Measurements from ENCODE around the gene PNLDC1. TPM values are rescaled to one million over a fixed set of nuclear protein-coding genes. Genes with fewer than 3 reads are reported as not detected.

PNLDC1 gene
- total and polyA plus RNA-seq, 9 of the 15 experiments (the other 6 are each of a cell fraction or from before 2014, with no cell fraction given): 0.12 TPM; not detected in 8

DNA sequence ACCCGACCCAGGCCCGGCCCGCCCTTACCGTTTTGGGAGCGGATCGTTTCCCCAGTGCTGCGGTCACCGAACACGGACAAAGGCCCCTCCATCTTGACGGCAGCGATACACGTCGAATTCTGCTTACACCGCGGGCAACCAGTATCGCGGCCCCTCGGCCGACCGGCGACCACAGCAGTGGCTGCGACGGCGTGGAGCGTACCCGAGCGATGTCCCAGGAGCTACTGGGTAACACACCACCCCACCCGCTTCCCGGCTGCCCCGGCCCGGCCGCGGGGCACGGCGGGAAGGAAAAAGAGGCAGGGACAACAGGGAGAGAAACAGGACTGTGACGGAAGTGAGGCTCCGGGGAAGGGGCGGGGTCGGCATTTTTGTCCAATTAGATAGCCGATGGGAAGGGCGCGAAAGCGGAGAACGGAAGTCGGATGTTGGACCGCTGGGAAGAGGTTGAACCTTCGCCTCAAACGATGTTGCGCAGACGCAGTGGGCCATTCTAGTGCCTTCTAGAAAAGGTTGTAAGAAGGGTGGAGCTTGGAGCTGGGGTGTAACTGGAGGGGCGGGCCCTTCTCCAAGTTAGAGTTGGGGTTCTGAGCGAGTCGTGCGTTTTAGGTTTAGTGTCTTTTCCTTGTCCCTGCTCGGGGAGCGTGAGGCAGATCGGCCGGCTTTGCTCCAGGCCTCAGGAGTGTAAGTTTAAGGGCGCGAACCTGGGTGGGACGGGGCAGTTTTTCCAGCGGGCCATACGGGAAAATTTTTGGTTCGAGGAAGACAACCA lies 10.5 kb upstream of the PNLDC1 start, which contains the start of gene TCP1 (continued):
- TF ChIP-seq, protein P1, sequence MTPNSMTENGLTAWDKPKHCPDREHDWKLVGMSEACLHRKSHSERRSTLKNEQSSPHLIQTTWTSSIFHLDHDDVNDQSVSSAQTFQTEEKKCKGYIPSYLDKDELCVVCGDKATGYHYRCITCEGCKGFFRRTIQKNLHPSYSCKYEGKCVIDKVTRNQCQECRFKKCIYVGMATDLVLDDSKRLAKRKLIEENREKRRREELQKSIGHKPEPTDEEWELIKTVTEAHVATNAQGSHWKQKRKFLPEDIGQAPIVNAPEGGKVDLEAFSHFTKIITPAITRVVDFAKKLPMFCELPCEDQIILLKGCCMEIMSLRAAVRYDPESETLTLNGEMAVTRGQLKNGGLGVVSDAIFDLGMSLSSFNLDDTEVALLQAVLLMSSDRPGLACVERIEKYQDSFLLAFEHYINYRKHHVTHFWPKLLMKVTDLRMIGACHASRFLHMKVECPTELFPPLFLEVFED (CRISPR knock-in tag; conservative IDR thresholded peaks at IDR 0.05): 0 out of 2 replicates have a peak, but pooled peaks have one; percentile 31
- TF ChIP-seq, protein P2, sequence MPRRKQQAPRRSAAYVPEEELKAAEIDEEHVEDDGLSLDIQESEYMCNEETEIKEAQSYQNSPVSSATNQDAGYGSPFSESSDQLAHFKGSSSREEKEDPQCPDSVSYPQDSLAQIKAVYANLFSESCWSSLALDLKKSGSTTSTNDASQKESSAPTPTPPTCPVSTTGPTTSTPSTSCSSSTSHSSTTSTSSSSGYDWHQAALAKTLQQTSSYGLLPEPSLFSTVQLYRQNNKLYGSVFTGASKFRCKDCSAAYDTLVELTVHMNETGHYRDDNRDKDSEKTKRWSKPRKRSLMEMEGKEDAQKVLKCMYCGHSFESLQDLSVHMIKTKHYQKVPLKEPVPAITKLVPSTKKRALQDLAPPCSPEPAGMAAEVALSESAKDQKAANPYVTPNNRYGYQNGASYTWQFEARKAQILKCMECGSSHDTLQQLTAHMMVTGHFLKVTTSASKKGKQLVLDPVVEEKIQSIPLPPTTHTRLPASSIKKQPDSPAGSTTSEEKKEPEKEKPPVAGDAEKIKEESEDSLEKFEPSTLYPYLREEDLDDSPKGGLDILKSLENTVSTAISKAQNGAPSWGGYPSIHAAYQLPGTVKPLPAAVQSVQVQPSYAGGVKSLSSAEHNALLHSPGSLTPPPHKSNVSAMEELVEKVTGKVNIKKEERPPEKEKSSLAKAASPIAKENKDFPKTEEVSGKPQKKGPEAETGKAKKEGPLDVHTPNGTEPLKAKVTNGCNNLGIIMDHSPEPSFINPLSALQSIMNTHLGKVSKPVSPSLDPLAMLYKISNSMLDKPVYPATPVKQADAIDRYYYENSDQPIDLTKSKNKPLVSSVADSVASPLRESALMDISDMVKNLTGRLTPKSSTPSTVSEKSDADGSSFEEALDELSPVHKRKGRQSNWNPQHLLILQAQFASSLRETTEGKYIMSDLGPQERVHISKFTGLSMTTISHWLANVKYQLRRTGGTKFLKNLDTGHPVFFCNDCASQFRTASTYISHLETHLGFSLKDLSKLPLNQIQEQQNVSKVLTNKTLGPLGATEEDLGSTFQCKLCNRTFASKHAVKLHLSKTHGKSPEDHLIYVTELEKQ (CRISPR knock-in tag; IDR thresholded peaks at IDR 0.05): peak; percentile 25; the same call in 1 of the 2 replicates
- TF ChIP-seq, protein P3, sequence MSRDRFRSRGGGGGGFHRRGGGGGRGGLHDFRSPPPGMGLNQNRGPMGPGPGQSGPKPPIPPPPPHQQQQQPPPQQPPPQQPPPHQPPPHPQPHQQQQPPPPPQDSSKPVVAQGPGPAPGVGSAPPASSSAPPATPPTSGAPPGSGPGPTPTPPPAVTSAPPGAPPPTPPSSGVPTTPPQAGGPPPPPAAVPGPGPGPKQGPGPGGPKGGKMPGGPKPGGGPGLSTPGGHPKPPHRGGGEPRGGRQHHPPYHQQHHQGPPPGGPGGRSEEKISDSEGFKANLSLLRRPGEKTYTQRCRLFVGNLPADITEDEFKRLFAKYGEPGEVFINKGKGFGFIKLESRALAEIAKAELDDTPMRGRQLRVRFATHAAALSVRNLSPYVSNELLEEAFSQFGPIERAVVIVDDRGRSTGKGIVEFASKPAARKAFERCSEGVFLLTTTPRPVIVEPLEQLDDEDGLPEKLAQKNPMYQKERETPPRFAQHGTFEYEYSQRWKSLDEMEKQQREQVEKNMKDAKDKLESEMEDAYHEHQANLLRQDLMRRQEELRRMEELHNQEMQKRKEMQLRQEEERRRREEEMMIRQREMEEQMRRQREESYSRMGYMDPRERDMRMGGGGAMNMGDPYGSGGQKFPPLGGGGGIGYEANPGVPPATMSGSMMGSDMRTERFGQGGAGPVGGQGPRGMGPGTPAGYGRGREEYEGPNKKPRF (IDR thresholded peaks at IDR 0.05; ENCODE audit: low read depth, low read length): no peak
- TF ChIP-seq STAT5A (IDR thresholded peaks at IDR 0.05; ENCODE audit: borderline replicate concordance, low read length): peak; percentile 49; the same call in 1 of the 2 replicates
- peak; percentile 25; the same call in 1 of the 2 replicates for TF ChIP-seq ZNF197 (CRISPR knock-in tag; IDR thresholded peaks at IDR 0.05; ENCODE audit: low read depth)
- 0 out of 2 replicates have a peak, but pooled peaks have one; percentile 35 for TF ChIP-seq ZNF224 (CRISPR knock-in tag; IDR thresholded peaks at IDR 0.05)
- TF ChIP-seq, protein P4, sequence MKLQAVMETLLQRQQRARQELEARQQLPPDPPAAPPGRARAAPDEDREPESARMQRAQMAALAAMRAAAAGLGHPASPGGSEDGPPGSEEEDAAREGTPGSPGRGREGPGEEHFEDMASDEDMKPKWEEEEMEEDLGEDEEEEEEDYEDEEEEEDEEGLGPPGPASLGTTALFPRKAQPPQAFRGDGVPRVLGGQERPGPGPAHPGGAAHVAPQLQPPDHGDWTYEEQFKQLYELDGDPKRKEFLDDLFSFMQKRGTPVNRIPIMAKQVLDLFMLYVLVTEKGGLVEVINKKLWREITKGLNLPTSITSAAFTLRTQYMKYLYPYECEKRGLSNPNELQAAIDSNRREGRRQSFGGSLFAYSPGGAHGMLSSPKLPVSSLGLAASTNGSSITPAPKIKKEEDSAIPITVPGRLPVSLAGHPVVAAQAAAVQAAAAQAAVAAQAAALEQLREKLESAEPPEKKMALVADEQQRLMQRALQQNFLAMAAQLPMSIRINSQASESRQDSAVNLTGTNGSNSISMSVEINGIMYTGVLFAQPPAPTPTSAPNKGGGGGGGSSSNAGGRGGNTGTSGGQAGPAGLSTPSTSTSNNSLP (IDR thresholded peaks at IDR 0.05; ENCODE audit: borderline replicate concordance, low read depth, low read length): no peak
- TF ChIP-seq, protein P5, sequence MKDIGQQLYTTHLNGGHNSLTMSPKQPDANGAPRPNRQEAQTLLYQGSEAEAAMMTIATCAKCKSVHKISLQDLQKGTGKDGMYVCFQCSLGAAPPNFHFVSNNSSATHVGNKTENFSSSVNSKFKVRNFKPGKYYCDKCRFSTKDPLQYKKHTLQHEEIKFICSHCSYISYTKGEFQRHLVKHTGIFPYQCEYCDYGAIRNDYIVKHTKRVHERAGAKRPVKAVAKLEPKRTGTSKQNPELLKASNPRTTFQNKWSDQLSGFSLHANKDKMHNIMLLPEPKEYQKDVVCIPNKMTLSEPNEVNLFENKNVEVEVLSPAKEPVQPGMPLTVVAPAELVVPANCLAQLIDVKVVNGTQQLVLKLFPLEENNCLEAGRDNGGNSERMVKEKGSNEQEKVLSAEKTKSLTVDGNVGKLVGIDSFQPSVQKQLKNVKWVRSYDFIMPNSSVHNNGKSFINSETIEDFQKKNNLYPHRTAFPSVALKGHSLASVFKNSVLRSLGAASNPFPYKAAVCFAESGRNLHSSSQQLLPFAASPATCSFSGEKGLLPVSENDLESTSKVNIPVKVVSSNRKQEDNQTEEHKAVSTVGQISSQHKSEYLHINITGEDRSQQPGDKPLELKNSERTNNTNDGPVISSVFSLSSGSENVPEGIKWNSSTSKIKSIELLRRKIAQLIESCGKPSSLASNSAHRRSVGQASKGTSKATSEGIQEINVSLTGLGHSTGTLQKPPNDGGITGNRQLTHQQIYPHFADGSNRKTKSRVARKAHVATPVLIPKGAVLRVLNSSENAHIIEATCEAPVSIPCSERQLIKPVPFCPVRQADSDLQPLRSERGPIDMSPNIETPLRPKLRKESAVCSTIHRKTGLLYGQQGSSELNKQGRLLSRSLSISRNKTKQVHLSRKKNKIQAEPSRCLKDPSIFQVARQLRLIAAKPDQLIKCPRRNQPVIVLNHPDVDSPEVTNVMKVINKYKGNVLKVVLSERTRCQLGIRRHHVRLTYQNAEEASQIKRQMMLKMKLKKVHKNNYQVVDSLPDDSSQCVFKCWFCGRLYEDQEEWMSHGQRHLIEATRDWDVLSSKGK (CRISPR knock-in tag; IDR thresholded peaks at IDR 0.05): no peak
- TF ChIP-seq, protein P6, sequence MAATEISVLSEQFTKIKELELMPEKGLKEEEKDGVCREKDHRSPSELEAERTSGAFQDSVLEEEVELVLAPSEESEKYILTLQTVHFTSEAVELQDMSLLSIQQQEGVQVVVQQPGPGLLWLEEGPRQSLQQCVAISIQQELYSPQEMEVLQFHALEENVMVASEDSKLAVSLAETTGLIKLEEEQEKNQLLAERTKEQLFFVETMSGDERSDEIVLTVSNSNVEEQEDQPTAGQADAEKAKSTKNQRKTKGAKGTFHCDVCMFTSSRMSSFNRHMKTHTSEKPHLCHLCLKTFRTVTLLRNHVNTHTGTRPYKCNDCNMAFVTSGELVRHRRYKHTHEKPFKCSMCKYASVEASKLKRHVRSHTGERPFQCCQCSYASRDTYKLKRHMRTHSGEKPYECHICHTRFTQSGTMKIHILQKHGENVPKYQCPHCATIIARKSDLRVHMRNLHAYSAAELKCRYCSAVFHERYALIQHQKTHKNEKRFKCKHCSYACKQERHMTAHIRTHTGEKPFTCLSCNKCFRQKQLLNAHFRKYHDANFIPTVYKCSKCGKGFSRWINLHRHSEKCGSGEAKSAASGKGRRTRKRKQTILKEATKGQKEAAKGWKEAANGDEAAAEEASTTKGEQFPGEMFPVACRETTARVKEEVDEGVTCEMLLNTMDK (IDR thresholded peaks at IDR 0.05; ENCODE audit: borderline replicate concordance, insufficient read depth, low read depth, low read length, poor library complexity, severe bottlenecking): no peak
